ENCODE results near the gene SEC14L1.
"Not testable (repeated sequence)": the region's sequence is repeated elsewhere in the genome, so short reads cannot be mapped to it uniquely, and the experiment has no call there.

SEC14L1 gene

GRCh38 chr17:77155125-77155524, 14.4 kb downstream of the SEC14L1 start:
- Histone ChIP-seq H3K4me3 (ENCODE audit: low read depth in 1 of 2, low read length in 2 of 2) (no peak overlapping the region), H3K27me3 (ENCODE audit: insufficient read depth, low read length, poor library complexity) (no peaks in the 10 kb centered on the region), H3K9me3 (ENCODE audit: insufficient read depth, low read length, severe bottlenecking) (no peaks in the 10 kb centered on the region), H4K20me1 (ENCODE audit: insufficient read depth, low read length) (peaks cover 4% of the 10 kb centered on the region), H3K27ac (ENCODE audit: low read length) (no peak overlapping the region), H3K9ac (ENCODE audit: low read depth, low read length) (no peak overlapping the region), H3K4me1 (ENCODE audit: insufficient read depth, low read length) (no peaks in the 10 kb centered on the region), H2AFZ (ENCODE audit: low read depth, low read length) (no peak overlapping the region), H3K79me2 (ENCODE audit: insufficient read depth, low read length) (0 out of 2 replicates have a peak, but pooled peaks cover 6% of the 10 kb centered on the region), H3K36me3 (ENCODE audit: insufficient read depth, low read length) (no peaks in the 10 kb centered on the region), H3K4me2 (ENCODE audit: insufficient read depth, low read length) (no peak overlapping the region)
- TF ChIP-seq CTCF (IDR thresholded peaks at IDR 0.05; ENCODE audit: borderline replicate concordance, extremely low read depth, low read length, poor library complexity, severe bottlenecking) (no peak), EZH2 (IDR thresholded peaks at IDR 0.05; ENCODE audit: borderline replicate concordance, low read depth, low read length, severe bottlenecking) (no peak)
- DNase-seq (no peak), ATAC-seq (ENCODE audit: insufficient read depth, low read depth) (no peak)

- not testable (repeated sequence) for H3K4me1 ChIP-seq (ENCODE audit: insufficient read depth, low read length); H3K9me3 ChIP-seq (ENCODE audit: insufficient read depth, low read length, severe bottlenecking); H3K79me2 ChIP-seq (ENCODE audit: insufficient read depth, low read length); H3K27me3 ChIP-seq (ENCODE audit: insufficient read depth, low read length, poor library complexity); H3K27ac ChIP-seq (ENCODE audit: low read length); H3K36me3 ChIP-seq (ENCODE audit: insufficient read depth, low read length); H4K20me1 ChIP-seq (ENCODE audit: insufficient read depth, low read length); H3K9ac ChIP-seq (ENCODE audit: low read depth, low read length); DNase-seq; H3K4me2 ChIP-seq (ENCODE audit: insufficient read depth, low read length); H3K4me3 ChIP-seq (ENCODE audit: low read depth in 1 of 2, low read length in 2 of 2); H2AFZ ChIP-seq (ENCODE audit: low read depth, low read length); ATAC-seq (ENCODE audit: insufficient read depth, low read depth)
These were observed 17.0 kb downstream of the SEC14L1 start for GRCh38 chr17:77157766-77158165.

GRCh38 chr17:77160091-77160874, 19.5 kb downstream of the SEC14L1 start:
- H3K4me3 ChIP-seq (ENCODE audit: low read depth in 1 of 2, low read length in 2 of 2), result no peak overlapping the region
- ATAC-seq (ENCODE audit: insufficient read depth, low read depth) (no peak), DNase-seq (no peak)
- H3K79me2 ChIP-seq (ENCODE audit: insufficient read depth, low read length), result 0 out of 2 replicates have a peak, but pooled peaks cover 6% of the 10 kb centered on the region
- no peak overlapping the region for H3K4me2 ChIP-seq (ENCODE audit: insufficient read depth, low read length)
- H4K20me1 ChIP-seq (ENCODE audit: insufficient read depth, low read length), result peaks cover 4% of the 10 kb centered on the region
- TF ChIP-seq CTCF (IDR thresholded peaks at IDR 0.05; ENCODE audit: borderline replicate concordance, extremely low read depth, low read length, poor library complexity, severe bottlenecking) (no peak), EZH2 (IDR thresholded peaks at IDR 0.05; ENCODE audit: borderline replicate concordance, low read depth, low read length, severe bottlenecking) (no peak)
- no peaks in the 10 kb centered on the region for H3K27me3 ChIP-seq (ENCODE audit: insufficient read depth, low read length, poor library complexity)
- H3K9ac ChIP-seq (ENCODE audit: low read depth, low read length), result no peak overlapping the region
- no peaks in the 10 kb centered on the region for H3K9me3 ChIP-seq (ENCODE audit: insufficient read depth, low read length, severe bottlenecking)
- H3K36me3 ChIP-seq (ENCODE audit: insufficient read depth, low read length), result no peaks in the 10 kb centered on the region
- no peak overlapping the region for H3K27ac ChIP-seq (ENCODE audit: low read length)
- H3K4me1 ChIP-seq (ENCODE audit: insufficient read depth, low read length), result no peaks in the 10 kb centered on the region
- H2AFZ ChIP-seq (ENCODE audit: low read depth, low read length), result no peak overlapping the region

GRCh38 chr17:77160875-77161530, 20.2 kb downstream of the SEC14L1 start:
- H3K9me3 ChIP-seq (ENCODE audit: insufficient read depth, low read length, severe bottlenecking), result no peaks in the 10 kb centered on the region
- no peak overlapping the region for H3K4me2 ChIP-seq (ENCODE audit: insufficient read depth, low read length)
- no peak overlapping the region for H3K4me3 ChIP-seq (ENCODE audit: low read depth in 1 of 2, low read length in 2 of 2)
- H3K27ac ChIP-seq (ENCODE audit: low read length), result no peak overlapping the region
- no peak for TF ChIP-seq EZH2 (IDR thresholded peaks at IDR 0.05; ENCODE audit: borderline replicate concordance, low read depth, low read length, severe bottlenecking)
- TF ChIP-seq CTCF (IDR thresholded peaks at IDR 0.05; ENCODE audit: borderline replicate concordance, extremely low read depth, low read length, poor library complexity, severe bottlenecking), result no peak
- ATAC-seq (ENCODE audit: insufficient read depth, low read depth) (no peak), DNase-seq (no peak)
- H3K79me2 ChIP-seq (ENCODE audit: insufficient read depth, low read length), result 0 out of 2 replicates have a peak, but pooled peaks cover 6% of the 10 kb centered on the region
- H3K9ac ChIP-seq (ENCODE audit: low read depth, low read length), result no peak overlapping the region
- no peaks in the 10 kb centered on the region for H3K27me3 ChIP-seq (ENCODE audit: insufficient read depth, low read length, poor library complexity)
- H2AFZ ChIP-seq (ENCODE audit: low read depth, low read length), result no peak overlapping the region
- H4K20me1 ChIP-seq (ENCODE audit: insufficient read depth, low read length), result peaks cover 1% of the 10 kb centered on the region
- H3K4me1 ChIP-seq (ENCODE audit: insufficient read depth, low read length), result no peaks in the 10 kb centered on the region
- no peaks in the 10 kb centered on the region for H3K36me3 ChIP-seq (ENCODE audit: insufficient read depth, low read length)
